Esophagus squamous epithelium (tissue), 4 donors: ENCODE results near the gene OTOG.

Experiments
- POLR2A ChIP-seq, 4 donors: fragments of 450-650 bp; IDR thresholded peaks; one replicate each; pipeline ENCODE4 v1.6.1; 2017; ENCODE audit warnings: antibody characterized with exemption in 4 of 4, mild to moderate bottlenecking in 4 of 4, moderate library complexity in 3 of 4
- TF ChIP-seq, protein P1 (sequence below), 6 experiments: fragments of 450-650 bp in 4 of 6; fragments of 200-600 bp in 2 of 6; sonication (generic) in 2 of 6; IDR thresholded peaks; one replicate each; pipeline ENCODE4 v1.5.1; 2016 to 2019; ENCODE audit warnings: antibody characterized with exemption in 6 of 6, mild to moderate bottlenecking in 4 of 6, moderate library complexity in 4 of 6

DNA sequence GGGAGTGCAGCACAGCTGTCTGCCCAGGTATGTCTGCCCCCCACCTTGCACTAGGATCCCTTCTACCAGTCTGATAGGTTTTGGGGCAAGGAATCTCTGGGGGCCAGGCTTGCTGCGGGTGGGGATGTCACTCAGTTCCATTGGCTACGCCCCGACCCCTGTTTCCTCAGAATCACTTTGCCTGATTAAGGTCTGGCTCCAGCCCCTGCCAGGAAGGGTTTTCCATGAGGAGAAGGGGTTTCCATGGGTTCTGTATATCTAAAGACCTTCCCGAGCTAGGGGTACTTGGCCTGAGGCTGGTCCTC lies 14.0 kb downstream of the OTOG start:
- TF ChIP-seq, protein P1, sequence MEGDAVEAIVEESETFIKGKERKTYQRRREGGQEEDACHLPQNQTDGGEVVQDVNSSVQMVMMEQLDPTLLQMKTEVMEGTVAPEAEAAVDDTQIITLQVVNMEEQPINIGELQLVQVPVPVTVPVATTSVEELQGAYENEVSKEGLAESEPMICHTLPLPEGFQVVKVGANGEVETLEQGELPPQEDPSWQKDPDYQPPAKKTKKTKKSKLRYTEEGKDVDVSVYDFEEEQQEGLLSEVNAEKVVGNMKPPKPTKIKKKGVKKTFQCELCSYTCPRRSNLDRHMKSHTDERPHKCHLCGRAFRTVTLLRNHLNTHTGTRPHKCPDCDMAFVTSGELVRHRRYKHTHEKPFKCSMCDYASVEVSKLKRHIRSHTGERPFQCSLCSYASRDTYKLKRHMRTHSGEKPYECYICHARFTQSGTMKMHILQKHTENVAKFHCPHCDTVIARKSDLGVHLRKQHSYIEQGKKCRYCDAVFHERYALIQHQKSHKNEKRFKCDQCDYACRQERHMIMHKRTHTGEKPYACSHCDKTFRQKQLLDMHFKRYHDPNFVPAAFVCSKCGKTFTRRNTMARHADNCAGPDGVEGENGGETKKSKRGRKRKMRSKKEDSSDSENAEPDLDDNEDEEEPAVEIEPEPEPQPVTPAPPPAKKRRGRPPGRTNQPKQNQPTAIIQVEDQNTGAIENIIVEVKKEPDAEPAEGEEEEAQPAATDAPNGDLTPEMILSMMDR (IDR thresholded peaks at IDR 0.05), result no peak
- TF ChIP-seq POLR2A (IDR thresholded peaks at IDR 0.05), result no peak
